Upper lobe of left lung (tissue), 4 donors: ENCODE data around the gene GRIK2.

Experiments
- POLR2A ChIP-seq, 4 donors: fragments of 450-650 bp; IDR thresholded peaks; one replicate each; pipeline ENCODE4 v1.5.1; 2016 to 2017; ENCODE audit warnings: antibody characterized with exemption in 4 of 4, mild to moderate bottlenecking in 2 of 4
- POLR2AphosphoS5 ChIP-seq, 2 donors: sonication (generic); formaldehyde crosslinking; IDR thresholded peaks; one replicate each; pipeline ENCODE4 v1.5.1; 2017; ENCODE audit warnings: antibody characterized with exemption in 2 of 2
- TF ChIP-seq, protein P1 (sequence below), 6 experiments: fragments of 450-650 bp in 4 of 6; fragments of 200-600 bp in 2 of 6; sonication (generic) in 2 of 6; IDR thresholded peaks; one replicate each; pipeline ENCODE4 v1.5.1; 2016 to 2019; ENCODE audit warnings: antibody characterized with exemption in 6 of 6

DNA sequence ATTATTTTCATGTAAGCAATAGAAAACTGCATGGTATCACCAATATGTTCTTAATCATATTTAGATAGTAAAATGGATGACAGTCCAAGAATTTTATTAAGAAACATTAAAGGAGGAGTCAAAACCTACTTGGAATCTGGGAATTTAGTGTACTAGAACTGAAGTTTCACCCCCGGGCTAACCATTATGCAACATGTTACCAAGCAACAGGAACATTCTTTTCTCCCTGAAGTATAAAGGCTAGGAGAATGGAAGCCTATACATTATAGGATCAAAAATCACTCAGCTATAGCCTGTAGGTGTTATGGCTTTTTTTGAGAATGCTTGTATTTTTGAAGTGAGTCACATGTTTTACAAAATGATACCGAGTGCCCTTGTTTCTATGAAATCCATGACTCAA is 538.3 kb downstream of the GRIK2 start:
- TF ChIP-seq POLR2A (IDR thresholded peaks at IDR 0.05) (no peak), POLR2AphosphoS5 (IDR thresholded peaks at IDR 0.05) (no peak)
- TF ChIP-seq, protein P1, sequence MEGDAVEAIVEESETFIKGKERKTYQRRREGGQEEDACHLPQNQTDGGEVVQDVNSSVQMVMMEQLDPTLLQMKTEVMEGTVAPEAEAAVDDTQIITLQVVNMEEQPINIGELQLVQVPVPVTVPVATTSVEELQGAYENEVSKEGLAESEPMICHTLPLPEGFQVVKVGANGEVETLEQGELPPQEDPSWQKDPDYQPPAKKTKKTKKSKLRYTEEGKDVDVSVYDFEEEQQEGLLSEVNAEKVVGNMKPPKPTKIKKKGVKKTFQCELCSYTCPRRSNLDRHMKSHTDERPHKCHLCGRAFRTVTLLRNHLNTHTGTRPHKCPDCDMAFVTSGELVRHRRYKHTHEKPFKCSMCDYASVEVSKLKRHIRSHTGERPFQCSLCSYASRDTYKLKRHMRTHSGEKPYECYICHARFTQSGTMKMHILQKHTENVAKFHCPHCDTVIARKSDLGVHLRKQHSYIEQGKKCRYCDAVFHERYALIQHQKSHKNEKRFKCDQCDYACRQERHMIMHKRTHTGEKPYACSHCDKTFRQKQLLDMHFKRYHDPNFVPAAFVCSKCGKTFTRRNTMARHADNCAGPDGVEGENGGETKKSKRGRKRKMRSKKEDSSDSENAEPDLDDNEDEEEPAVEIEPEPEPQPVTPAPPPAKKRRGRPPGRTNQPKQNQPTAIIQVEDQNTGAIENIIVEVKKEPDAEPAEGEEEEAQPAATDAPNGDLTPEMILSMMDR (IDR thresholded peaks at IDR 0.05): no peak
